HEK293 (cell line): ENCODE data around the gene CFP.

ENCODE experiments used
- CTCF ChIP-seq: fragments of 450-650 bp; formaldehyde crosslinking; IDR thresholded peaks from 2 replicates; pipeline ENCODE4 v1.5.1; 2016; ENCODE audit warnings: missing biosample characterization, missing genetic modification characterization
- EGR2 ChIP-seq: fragments of 450-650 bp; formaldehyde crosslinking; IDR thresholded peaks from 2 replicates; pipeline ENCODE4 v1.5.1; 2016; ENCODE audit warnings: low read depth, missing biosample characterization, missing genetic modification characterization
- GLI4 ChIP-seq: fragments of 450-650 bp; formaldehyde crosslinking; IDR thresholded peaks from 2 replicates; pipeline ENCODE4 v1.5.1; 2016; ENCODE audit warnings: missing biosample characterization, missing genetic modification characterization
- HOXD13 ChIP-seq: sonication (generic); formaldehyde crosslinking; IDR thresholded peaks from 2 replicates; pipeline ENCODE4 v1.8.0; 2022; ENCODE audit warnings: missing genetic modification reagents, borderline replicate concordance
- KLF10 ChIP-seq: fragments of 450-650 bp; IDR thresholded peaks from 2 replicates; pipeline ENCODE4 v1.5.1; 2018; ENCODE audit warnings: missing biosample characterization, mild to moderate bottlenecking, missing genetic modification characterization
- OSR2 ChIP-seq: fragments of 450-650 bp; formaldehyde crosslinking; IDR thresholded peaks from 2 replicates; pipeline ENCODE4 v1.5.1; 2016; ENCODE audit warnings: missing biosample characterization, missing genetic modification characterization
- SCRT2 ChIP-seq: fragments of 450-650 bp; formaldehyde crosslinking; IDR thresholded peaks from 2 replicates; pipeline ENCODE4 v1.5.1; 2016; ENCODE audit warnings: missing biosample characterization, missing genetic modification characterization
- SP7 ChIP-seq: fragments of 450-650 bp; formaldehyde crosslinking; IDR thresholded peaks from 2 replicates; pipeline ENCODE4 v1.5.1; 2016; ENCODE audit warnings: missing biosample characterization, missing genetic modification characterization
- TSHZ1 ChIP-seq: fragments of 450-650 bp; formaldehyde crosslinking; IDR thresholded peaks from 2 replicates; pipeline ENCODE4 v1.5.1; 2016; ENCODE audit warnings: missing biosample characterization, missing genetic modification characterization, borderline replicate concordance
- ZBTB7A ChIP-seq: fragments of 450-650 bp; formaldehyde crosslinking; IDR thresholded peaks from 2 replicates; pipeline ENCODE4 v1.5.1; 2016; ENCODE audit warnings: low read depth, missing biosample characterization, missing genetic modification characterization
- ZEB2 ChIP-seq: fragments of 450-650 bp; formaldehyde crosslinking; IDR thresholded peaks from 2 replicates; pipeline ENCODE4 v1.5.1; 2016; ENCODE audit warnings: missing biosample characterization, missing genetic modification characterization
- ZFHX2 ChIP-seq: fragments of 450-650 bp; formaldehyde crosslinking; conservative IDR thresholded peaks from 2 replicates; pipeline ENCODE4 v1.5.1; 2016; ENCODE audit warnings: missing biosample characterization, missing genetic modification characterization
- ZFP69B ChIP-seq: fragments of 450-650 bp; formaldehyde crosslinking; IDR thresholded peaks from 2 replicates; pipeline ENCODE4 v1.5.1; 2016; ENCODE audit warnings: missing biosample characterization, missing genetic modification characterization
- ZNF16 ChIP-seq: fragments of 450-650 bp; formaldehyde crosslinking; IDR thresholded peaks from 2 replicates; pipeline ENCODE4 v1.5.1; 2016; ENCODE audit warnings: low read depth, missing biosample characterization, missing genetic modification characterization
- ZNF24 ChIP-seq: fragments of 450-650 bp; formaldehyde crosslinking; IDR thresholded peaks from 2 replicates; pipeline ENCODE4 v1.5.1; 2016; ENCODE audit warnings: missing biosample characterization, missing genetic modification characterization
- ZNF280D ChIP-seq: fragments of 450-650 bp; formaldehyde crosslinking; IDR thresholded peaks from 2 replicates; pipeline ENCODE4 v1.5.1; 2016; ENCODE audit warnings: missing biosample characterization, missing genetic modification characterization
- ZNF426 ChIP-seq: fragments of 450-650 bp; formaldehyde crosslinking; IDR thresholded peaks from 2 replicates; pipeline ENCODE4 v1.5.1; 2017; ENCODE audit warnings: missing biosample characterization, missing genetic modification characterization, mild to moderate bottlenecking, inconsistent platforms, moderate library complexity
- ZNF518A ChIP-seq: fragments of 450-650 bp; formaldehyde crosslinking; conservative IDR thresholded peaks from 2 replicates; pipeline ENCODE4 v1.5.1; 2016; ENCODE audit warnings: low read depth, missing biosample characterization, missing genetic modification characterization
- ZNF580 ChIP-seq: fragments of 450-650 bp; formaldehyde crosslinking; IDR thresholded peaks from 2 replicates; pipeline ENCODE4 v1.5.1; 2016; ENCODE audit warnings: missing biosample characterization, missing genetic modification characterization
- ZNF596 ChIP-seq: fragments of 450-650 bp; IDR thresholded peaks from 2 replicates; pipeline ENCODE4 v1.5.0; 2018; ENCODE audit warnings: missing biosample characterization, mild to moderate bottlenecking, missing genetic modification characterization, moderate library complexity
- ZNF600 ChIP-seq: fragments of 450-650 bp; formaldehyde crosslinking; IDR thresholded peaks from 2 replicates; pipeline ENCODE4 v1.5.1; 2016; ENCODE audit warnings: missing biosample characterization, missing genetic modification characterization
- ZNF629 ChIP-seq: fragments of 450-650 bp; formaldehyde crosslinking; IDR thresholded peaks from 2 replicates; pipeline ENCODE4 v1.5.1; 2017; ENCODE audit warnings: missing biosample characterization, missing genetic modification characterization
- ZNF704 ChIP-seq: fragments of 450-650 bp; formaldehyde crosslinking; IDR thresholded peaks from 2 replicates; pipeline ENCODE4 v1.5.1; 2016; ENCODE audit warnings: missing biosample characterization, missing genetic modification characterization
- ZXDB ChIP-seq: fragments of 450-650 bp; formaldehyde crosslinking; IDR thresholded peaks from 2 replicates; pipeline ENCODE4 v1.5.1; 2016; ENCODE audit warnings: missing biosample characterization, missing genetic modification characterization

The CFP gene

GRCh38 chrX:47650164-47651042, 20.7 kb upstream of the CFP start, which contains the start of gene ELK1 (continued):
- TF ChIP-seq ZNF518A (tag by site-specific recombination) = no peak
- TF ChIP-seq ZNF629 (tag by site-specific recombination) = peak; percentile 16; the same call in 1 of the 2 replicates
- TF ChIP-seq ZNF596 (tag by site-specific recombination) = no peak
- peak; percentile 42 for TF ChIP-seq ZNF600 (tag by site-specific recombination)
- TF ChIP-seq ZNF580 = peak; percentile 29; the same call in 1 of the 2 replicates
- peak; percentile 42; the same call in 1 of the 2 replicates for TF ChIP-seq ZEB2
- no peak for TF ChIP-seq ZNF280D
- TF ChIP-seq ZNF704 (tag by site-specific recombination) = no peak
- TF ChIP-seq ZXDB = peak; percentile 97
- TF ChIP-seq ZNF16 (tag by site-specific recombination) = no peak
- TF ChIP-seq SCRT2 (tag by site-specific recombination) = no peak
- TF ChIP-seq ZNF426 (tag by site-specific recombination) = no peak
- TF ChIP-seq SP7 = peak; percentile 31; the same call in 1 of the 2 replicates
- peak; percentile 87 for TF ChIP-seq EGR2
- 0 out of 2 replicates have a peak, but pooled peaks have one; percentile 40 for TF ChIP-seq OSR2 (tag by site-specific recombination)
- TF ChIP-seq KLF10 (tag by site-specific recombination) = peak; percentile 96
- no peak for TF ChIP-seq HOXD13 (CRISPR knock-in tag)
- no peak for TF ChIP-seq ZNF24 (tag by site-specific recombination)
- TF ChIP-seq TSHZ1 (tag by site-specific recombination) = no peak
- peak; percentile 93 for TF ChIP-seq ZFHX2 (tag by site-specific recombination)
- TF ChIP-seq ZBTB7A (tag by site-specific recombination) = peak; percentile 85
- TF ChIP-seq ZFP69B (tag by site-specific recombination) = 0 out of 2 replicates have a peak, but pooled peaks have one; percentile 48
- TF ChIP-seq GLI4 (tag by site-specific recombination) = no peak
- peak; percentile 47 for TF ChIP-seq CTCF
